Kidney (tissue), 14 donors: ENCODE results near the gene GPC6. TPM values are rescaled to one million over a fixed set of nuclear protein-coding genes. Genes with fewer than 3 reads are reported as not detected.
"Not testable (repeated sequence)": the region's sequence is repeated elsewhere in the genome, so short reads cannot be mapped to it uniquely, and the experiment has no call there.

Experiments
- DNase-seq, 5 donors: peaks; one replicate each; pipeline ENCODE4 v3.0.0-alpha.2; 2013 to 2020
- FAIRE-seq: peaks from 2 replicates; lab custom pipeline; 2012; peaks lifted over from hg19 to GRCh38; lab: Jason Lieb, UNC
- H3K27ac ChIP-seq, 2 donors: one replicate each; pipeline ENCODE4 v1.7.0; 2013; ENCODE audit warnings: low read depth in 2 of 2, low read length in 2 of 2, inconsistent platforms in 1 of 2
- H3K27me3 ChIP-seq: one replicate; pipeline ENCODE4 v1.7.1; 2013; ENCODE audit warnings: low read length, inconsistent platforms; ENCODE audit not compliant: control insufficient read depth, insufficient read depth
- H3K36me3 ChIP-seq, 3 donors: one replicate each; pipeline versions ENCODE4 v1.7.0 to v1.7.1; 2013; ENCODE audit warnings: low read length in 3 of 3, control low read depth in 1 of 3, inconsistent platforms in 1 of 3; ENCODE audit not compliant: insufficient read depth in 3 of 3, control insufficient read depth in 2 of 3
- H3K4me1 ChIP-seq, 3 donors: one replicate each; pipeline versions ENCODE4 v1.7.0 to v1.7.1; 2013; ENCODE audit warnings: low read length in 3 of 3, inconsistent platforms in 1 of 3, low read depth in 1 of 3; ENCODE audit not compliant: control insufficient read depth in 2 of 3, insufficient read depth in 2 of 3
- H3K4me3 ChIP-seq, 3 donors: one replicate each; pipeline versions ENCODE4 v1.7.0 to v1.8.1; 2013; ENCODE audit warnings: low read length in 3 of 3, control low read depth in 1 of 3, inconsistent platforms in 1 of 3
- H3K9ac ChIP-seq, 3 donors: one replicate each; pipeline versions ENCODE4 v1.7.0 to v1.7.1; 2013; ENCODE audit warnings: low read length in 3 of 3, control low read depth in 1 of 3, inconsistent platforms in 1 of 3
- H3K9me3 ChIP-seq, 3 donors: one replicate each; pipeline versions ENCODE4 v1.7.0 to v1.7.1; 2013; ENCODE audit warnings: low read length in 3 of 3, control low read depth in 1 of 3, inconsistent platforms in 1 of 3; ENCODE audit not compliant: control insufficient read depth in 2 of 3, insufficient read depth in 1 of 3
- intact Hi-C: fragments of 100-400 bp; cut with DNase I; formaldehyde crosslinking; loops from one replicate; pipeline ENCODE4 v1.11.1; 2022
- polyA plus RNA-seq: library from polyadenylated mRNA; stranded (reverse); fragments of 350-450 nt; fragmentation: Illumina TruSeq; extraction: RNeasy Lipid Tissue Mini Kit (QIAGEN cat#74804); gene quantifications from one replicate; pipeline ENCODE4 v1.2.3, GENCODE V29; 2014; ENCODE audit warnings: low read depth, low replicate concordance; ENCODE audit not compliant: insufficient read depth
- total RNA-seq: library from RNA; stranded (reverse); fragmentation: NEBNext Ultra II Directional; extraction: Animal tissue kit (Norgen Biotek cat#: 25700); gene quantifications from one replicate; pipeline ENCODE4 v1.2.1, GENCODE V29; 2021
- TF ChIP-seq, protein P1 (sequence below): IDR thresholded peaks from 3 replicates; pipeline ENCODE4 v1.5.1; 2012; ENCODE audit warnings: mild to moderate bottlenecking, moderate library complexity, borderline replicate concordance; ENCODE audit not compliant: insufficient read depth; ENCODE audit errors: extremely low read depth
- donor health status: control.
- donor health status: control.
- donor health status: control.
- donor health status: control.
- donor health status: control.
- donor health status: DM: yes; HTN: yes; CAD: no.
- donor health status: Normal renal cell carcinoma (clear cell type).

Gene GPC6
- total and polyA plus RNA-seq, 2 donors from 2014 or later, result 6.2 to 15.5 TPM

DNA sequence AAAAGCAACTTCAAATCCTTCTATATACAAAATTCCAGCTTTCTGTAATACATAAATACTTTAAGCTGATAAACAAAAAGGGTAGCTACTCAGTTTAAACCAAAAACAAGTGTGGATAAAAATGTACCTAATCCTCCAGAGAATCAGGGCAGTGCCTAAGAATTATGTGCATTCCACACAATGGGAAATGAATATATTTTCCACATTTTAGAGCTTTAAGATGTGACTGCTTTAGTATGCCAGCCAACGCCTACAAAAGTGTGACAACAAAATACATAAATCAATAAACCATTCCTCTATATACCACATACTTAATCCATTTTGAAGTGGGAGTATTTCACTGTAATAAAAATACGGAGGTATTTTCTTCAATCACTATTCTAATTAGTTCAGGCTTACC lies 977.6 kb downstream of the GPC6 start:
- Histone ChIP-seq H3K4me1 (no peaks in the 10 kb centered on the region), H3K9me3 (no peaks in the 10 kb centered on the region), H3K27me3 (no peaks in the 10 kb centered on the region), H3K36me3 (no peaks in the 10 kb centered on the region), H3K27ac (no peak overlapping the region), H3K9ac (no peak overlapping the region), H3K4me3 (no peak overlapping the region)
- DNase-seq (no peak), FAIRE-seq (no peak)
- TF ChIP-seq, protein P1, sequence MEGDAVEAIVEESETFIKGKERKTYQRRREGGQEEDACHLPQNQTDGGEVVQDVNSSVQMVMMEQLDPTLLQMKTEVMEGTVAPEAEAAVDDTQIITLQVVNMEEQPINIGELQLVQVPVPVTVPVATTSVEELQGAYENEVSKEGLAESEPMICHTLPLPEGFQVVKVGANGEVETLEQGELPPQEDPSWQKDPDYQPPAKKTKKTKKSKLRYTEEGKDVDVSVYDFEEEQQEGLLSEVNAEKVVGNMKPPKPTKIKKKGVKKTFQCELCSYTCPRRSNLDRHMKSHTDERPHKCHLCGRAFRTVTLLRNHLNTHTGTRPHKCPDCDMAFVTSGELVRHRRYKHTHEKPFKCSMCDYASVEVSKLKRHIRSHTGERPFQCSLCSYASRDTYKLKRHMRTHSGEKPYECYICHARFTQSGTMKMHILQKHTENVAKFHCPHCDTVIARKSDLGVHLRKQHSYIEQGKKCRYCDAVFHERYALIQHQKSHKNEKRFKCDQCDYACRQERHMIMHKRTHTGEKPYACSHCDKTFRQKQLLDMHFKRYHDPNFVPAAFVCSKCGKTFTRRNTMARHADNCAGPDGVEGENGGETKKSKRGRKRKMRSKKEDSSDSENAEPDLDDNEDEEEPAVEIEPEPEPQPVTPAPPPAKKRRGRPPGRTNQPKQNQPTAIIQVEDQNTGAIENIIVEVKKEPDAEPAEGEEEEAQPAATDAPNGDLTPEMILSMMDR, result no peak
- intact Hi-C loops, result no loop called here

DNA sequence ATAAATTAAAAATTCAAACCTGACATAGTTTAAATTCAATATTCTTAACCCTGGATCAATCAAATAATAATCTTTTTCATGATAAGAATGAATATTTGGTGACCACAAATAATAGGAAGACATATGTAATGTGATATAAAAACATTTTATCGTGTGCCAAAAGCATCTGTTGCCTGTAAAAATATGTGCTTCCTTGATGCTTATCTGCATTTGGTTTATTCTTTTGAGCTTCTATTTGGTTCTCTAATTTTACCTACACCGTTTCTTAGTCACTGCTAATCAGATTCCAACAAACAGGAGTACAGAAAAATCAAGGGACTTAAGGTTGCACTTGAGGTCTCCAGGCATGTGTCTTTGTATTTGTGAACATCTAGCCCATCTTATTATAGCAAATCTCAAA lies 978.3 kb downstream of the GPC6 start:
- intact Hi-C loops, result no loop called here
- no peak for DNase-seq
- Histone ChIP-seq H3K9ac (no peak overlapping the region), H3K4me3 (no peak overlapping the region), H3K4me1 (no peaks in the 10 kb centered on the region), H3K9me3 (no peaks in the 10 kb centered on the region), H3K36me3 (no peaks in the 10 kb centered on the region), H3K27ac (no peak overlapping the region), H3K27me3 (no peaks in the 10 kb centered on the region)
- TF ChIP-seq, protein P1, result no peak
- no peak for FAIRE-seq

DNA sequence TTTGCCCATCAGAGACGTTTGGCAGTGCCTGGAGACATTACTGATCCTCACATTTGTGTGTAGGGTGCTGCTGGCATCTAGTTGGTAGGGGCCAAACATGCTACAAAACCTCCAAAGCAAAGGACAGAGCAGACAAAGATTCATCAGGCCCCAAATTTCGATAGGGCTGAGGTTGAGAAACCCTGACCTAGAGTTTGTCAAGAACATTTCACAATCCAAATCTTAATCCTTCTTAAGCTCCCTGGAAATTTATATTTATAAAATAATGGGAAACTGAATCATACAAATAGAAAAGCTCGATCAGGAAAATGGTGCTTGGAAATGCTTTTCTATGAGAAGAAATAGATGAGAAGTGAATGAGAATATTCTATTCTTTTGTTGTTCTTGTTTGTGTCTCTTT lies 979.3 kb downstream of the GPC6 start:
- Histone ChIP-seq H3K27ac (no peak overlapping the region), H3K4me1 (no peaks in the 10 kb centered on the region), H3K27me3 (no peaks in the 10 kb centered on the region), H3K4me3 (no peak overlapping the region), H3K9me3 (no peaks in the 10 kb centered on the region), H3K36me3 (no peaks in the 10 kb centered on the region), H3K9ac (no peak overlapping the region)
- FAIRE-seq (no peak), DNase-seq (no peak)
- intact Hi-C loops, result no loop called here
- TF ChIP-seq, protein P1, result no peak

DNA sequence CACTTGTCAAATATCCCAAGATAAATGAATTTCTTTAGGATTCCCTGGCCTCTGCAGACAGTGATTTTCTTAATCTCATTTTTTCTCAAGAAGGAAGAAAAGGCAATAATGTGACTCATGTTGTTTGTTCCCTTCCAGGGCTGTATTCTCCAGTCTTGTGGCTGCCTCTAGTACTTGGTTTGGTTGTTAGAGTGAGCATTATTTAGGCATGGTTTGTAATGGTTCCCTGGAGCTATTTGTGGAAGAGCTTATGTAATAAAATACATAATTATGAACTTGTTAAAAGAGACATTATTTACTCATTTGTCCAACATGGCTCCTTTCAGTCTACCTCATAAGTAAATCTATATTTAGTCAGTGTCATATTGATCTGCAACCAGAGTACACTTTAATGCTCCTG lies 982.5 kb downstream of the GPC6 start:
- intact Hi-C loops, result no loop called here
- TF ChIP-seq, protein P1, result no peak
- FAIRE-seq, result no peak

DNA sequence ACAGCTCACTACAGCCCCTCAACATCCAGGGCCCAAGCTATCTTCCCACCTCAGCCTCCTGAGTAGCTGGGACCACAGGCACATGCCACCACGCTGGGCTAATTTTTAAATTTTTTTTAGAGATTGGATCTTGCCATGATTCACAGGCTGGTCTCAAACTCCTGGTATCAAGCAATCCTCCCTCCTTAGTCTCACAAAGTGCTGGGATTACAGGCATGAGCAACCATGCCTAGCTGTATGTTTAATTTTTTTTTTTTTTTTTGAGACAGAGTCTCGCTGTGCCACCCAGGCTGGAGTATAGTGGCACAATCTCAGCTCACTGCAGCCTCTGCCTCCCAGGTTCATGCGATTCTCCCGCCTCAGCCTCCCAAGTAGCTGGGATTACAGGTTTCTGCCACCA lies 983.3 kb downstream of the GPC6 start:
- DNase-seq, H3K36me3 ChIP-seq, H3K4me3 ChIP-seq, H3K27me3 ChIP-seq, H3K9ac ChIP-seq, H3K4me1 ChIP-seq, H3K9me3 ChIP-seq, FAIRE-seq, intact Hi-C loops, H3K27ac ChIP-seq: not testable (repeated sequence)

More for the DNA sequence above, 982.5 kb downstream of the GPC6 start:
- DNase-seq, result no peak
- no peaks in the 10 kb centered on the region for H3K27me3 ChIP-seq
- H3K36me3 ChIP-seq, result no peaks in the 10 kb centered on the region
- H3K4me3 ChIP-seq, result no peak overlapping the region
- H3K4me1 ChIP-seq, result no peaks in the 10 kb centered on the region
- no peaks in the 10 kb centered on the region for H3K9me3 ChIP-seq
- no peak overlapping the region for H3K27ac ChIP-seq
- H3K9ac ChIP-seq, result no peak overlapping the region
